ENCODE data around the gene UMPS.
A peak's percentile ranks its signal among the peaks of the same experiment; 100 is the strongest.

Gene UMPS

DNA sequence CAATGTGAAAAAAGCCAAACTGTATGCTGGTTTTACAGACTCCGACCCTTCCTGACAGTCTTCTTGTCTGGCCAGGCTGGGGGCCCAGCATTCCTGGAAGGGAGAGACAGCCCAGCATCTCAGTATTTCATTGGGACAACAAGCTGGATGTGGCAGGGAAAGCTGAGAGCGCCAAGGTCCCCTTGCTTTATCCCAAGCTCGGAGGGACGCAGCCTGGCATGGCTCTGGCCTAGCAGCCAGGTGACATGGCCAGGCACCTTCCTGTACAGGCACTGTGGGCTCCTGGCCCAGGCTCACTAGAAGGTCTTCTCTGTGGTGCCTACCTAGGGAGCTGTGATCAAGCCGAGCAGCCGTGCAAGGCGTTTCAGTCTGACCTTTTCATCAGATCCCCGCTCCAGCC is 33.0 kb downstream of the UMPS start:
- ATAC-seq (ENCODE audit: low read depth) = no peak
- Mint-ChIP-seq H3K4me1 (peaks cover 3% of the 10 kb centered on the region), H3K36me3 (no peaks in the 10 kb centered on the region), H3K4me3 (no peak overlapping the region), H3K27me3 (peaks cover 10% of the 10 kb centered on the region), H3K9me3 (no peaks in the 10 kb centered on the region), H3K27ac (no peak overlapping the region)
- DNase-seq (ENCODE audit: low spot score in 2 of 2) = no peak

DNA sequence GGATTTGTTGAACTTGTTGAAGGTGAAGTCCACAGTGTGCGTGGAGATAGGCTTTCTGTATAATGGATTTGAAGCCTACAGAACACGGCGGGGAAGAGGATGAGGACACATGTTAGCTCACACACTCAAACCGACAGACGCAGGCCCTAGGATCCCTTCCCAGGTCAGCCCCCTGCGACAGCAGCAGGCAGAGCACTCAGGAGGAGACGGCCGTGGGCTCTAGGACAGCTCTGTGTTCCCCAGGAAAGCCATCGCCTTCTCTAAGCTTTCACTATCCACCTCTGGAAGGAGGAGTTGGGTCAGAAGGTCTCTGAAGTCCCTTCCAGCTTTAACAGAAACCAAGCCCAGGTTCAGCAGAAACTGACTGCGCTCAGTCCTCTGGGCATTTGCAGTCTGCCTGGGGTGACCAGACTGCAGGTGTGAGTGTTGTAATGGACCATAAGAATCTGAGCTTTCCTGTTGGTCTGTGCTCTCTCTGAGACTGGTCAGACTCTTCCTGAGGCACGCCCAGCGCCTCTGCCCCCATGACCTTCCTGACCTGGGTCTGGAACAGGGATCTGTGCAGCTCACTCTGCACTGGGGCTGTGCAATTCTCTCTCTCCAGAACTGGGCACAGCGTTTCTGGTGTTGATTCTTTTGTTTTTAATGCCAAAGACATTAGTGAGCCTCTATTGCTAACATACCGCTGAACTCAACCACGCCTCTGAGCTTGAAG is 33.5 kb downstream of the UMPS start:
- peaks cover 12% of the 10 kb centered on the region for H3K27me3 Mint-ChIP-seq
- no peak for ATAC-seq (ENCODE audit: low read depth)
- no peak for DNase-seq (ENCODE audit: low spot score in 2 of 2)
- no peak overlapping the region for H3K27ac Mint-ChIP-seq
- H3K9me3 Mint-ChIP-seq = no peaks in the 10 kb centered on the region
- peaks cover 3% of the 10 kb centered on the region for H3K4me1 Mint-ChIP-seq
- H3K36me3 Mint-ChIP-seq = no peaks in the 10 kb centered on the region
- no peak overlapping the region for H3K4me3 Mint-ChIP-seq

DNA sequence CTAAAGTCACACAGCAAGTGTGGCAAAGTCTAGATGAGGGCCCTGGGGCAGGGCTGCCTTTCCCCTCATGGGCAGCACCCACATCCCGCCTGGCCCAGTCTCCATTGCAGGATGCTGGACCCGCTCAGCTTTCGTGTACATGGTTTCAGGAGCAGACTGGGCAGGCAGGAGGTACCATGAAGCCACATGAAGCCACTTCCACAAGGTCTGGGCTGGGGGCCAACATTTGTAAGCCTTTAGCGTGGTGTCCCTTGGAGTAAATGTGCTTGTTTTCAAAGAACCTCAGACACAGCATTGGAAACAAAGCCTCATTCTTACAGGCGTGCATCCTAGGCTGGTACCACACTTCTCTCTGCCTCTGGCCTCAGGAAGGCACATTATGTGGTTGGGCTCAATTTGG is 34.5 kb downstream of the UMPS start:
- DNase-seq (ENCODE audit: low spot score in 2 of 2) (no peak), ATAC-seq (ENCODE audit: low read depth) (no peak)
- Mint-ChIP-seq H3K9me3 (no peaks in the 10 kb centered on the region), H3K36me3 (no peaks in the 10 kb centered on the region), H3K4me1 (peaks cover 3% of the 10 kb centered on the region), H3K27me3 (peaks cover 12% of the 10 kb centered on the region), H3K27ac (no peak overlapping the region), H3K4me3 (no peak overlapping the region)

DNA sequence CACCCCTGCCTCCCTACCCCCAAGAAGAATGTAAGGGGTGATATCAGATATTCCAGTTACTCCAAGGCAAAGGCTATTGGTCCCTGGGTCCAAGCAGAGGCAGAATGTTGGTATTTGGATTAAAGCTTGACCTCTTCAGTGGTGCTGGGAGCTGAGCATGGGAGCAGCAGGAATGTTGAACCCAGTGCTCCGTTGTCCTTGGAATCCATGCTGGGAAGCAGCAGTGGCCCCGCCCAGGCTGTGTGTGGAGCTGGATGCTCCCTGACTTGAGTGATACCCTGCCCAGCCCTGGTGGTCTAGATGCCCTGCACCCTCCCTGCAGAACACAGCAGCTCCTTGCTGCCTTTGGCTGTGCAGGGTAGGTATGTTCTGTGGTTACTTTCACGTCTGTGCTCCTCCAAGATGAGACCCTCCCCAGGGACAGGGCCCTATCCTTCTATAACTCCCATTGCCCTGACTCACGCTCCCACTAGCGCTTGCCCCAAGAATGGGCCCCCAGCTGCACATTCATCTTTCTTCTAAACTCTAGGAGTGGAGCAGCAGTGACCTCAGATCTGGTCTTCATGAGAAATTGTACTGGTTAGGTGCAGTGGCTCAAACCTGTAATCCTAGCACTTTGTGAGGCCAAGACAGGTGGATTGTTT is 35.1 kb downstream of the UMPS start:
- H3K36me3 Mint-ChIP-seq = no peaks in the 10 kb centered on the region

DNA sequence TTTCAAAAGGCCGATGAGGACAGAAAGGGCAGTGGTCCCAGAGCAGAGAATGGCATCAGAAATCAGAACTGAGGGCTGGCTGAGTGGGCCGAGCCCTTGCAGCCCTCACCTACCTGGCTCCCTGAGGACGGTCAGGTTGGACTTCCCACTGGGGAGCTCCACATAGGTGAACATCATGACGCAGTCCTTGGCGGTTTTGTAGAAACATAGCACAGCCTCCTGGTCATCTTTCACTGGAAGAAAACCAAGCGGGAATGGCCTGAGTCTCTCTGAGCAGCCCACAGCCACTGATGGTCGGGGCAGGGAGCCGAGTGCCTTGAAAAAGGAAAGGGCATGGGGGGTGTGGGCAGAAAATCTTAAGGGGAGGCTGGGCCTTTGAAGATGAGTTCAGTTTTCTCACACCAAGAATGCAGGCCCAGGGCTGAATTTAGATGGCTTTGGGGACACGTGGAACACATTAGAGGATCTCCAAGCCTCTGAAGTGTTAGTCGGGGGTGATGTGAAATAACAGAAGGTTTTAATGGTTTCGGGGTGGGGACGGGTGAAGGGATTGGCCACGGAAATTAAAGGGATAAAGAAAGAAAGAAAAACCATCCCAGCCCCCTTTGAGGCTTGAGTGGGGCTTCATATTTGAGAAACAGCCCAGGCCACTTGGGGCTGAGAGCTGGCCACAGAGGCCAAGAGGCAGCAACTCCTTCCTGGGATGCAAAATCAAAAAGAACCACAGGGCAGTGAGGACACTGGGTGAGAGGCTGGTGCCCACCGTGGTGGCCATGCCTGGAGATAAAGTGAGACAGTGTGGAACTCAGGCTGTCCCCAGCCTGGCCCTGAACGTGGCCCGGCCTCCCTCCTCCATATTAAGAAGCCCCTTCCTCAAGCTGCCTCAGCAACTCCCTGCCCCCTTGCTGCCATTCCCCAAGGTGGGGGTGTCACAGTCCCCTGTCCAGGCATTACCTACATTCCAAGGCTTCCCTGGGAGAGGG is 36.2 kb downstream of the UMPS start:
- no peak overlapping the region for H3K4me3 Mint-ChIP-seq
- H3K27me3 Mint-ChIP-seq = peaks cover 11% of the 10 kb centered on the region
- H3K4me1 Mint-ChIP-seq = peaks cover under 1% of the 10 kb centered on the region
- H3K9me3 Mint-ChIP-seq = no peaks in the 10 kb centered on the region
- no peaks in the 10 kb centered on the region for H3K36me3 Mint-ChIP-seq
- ATAC-seq (ENCODE audit: low read depth) (no peak), DNase-seq (ENCODE audit: low spot score in 2 of 2) (no peak)
- H3K27ac Mint-ChIP-seq = no peak overlapping the region

More for the DNA sequence above, 35.1 kb downstream of the UMPS start:
- ATAC-seq (ENCODE audit: low read depth) (no peak), DNase-seq (ENCODE audit: low spot score in 2 of 2) (no peak)
- H3K27ac Mint-ChIP-seq = no peak overlapping the region
- no peak overlapping the region for H3K4me3 Mint-ChIP-seq
- H3K9me3 Mint-ChIP-seq = no peaks in the 10 kb centered on the region
- peaks cover 3% of the 10 kb centered on the region for H3K4me1 Mint-ChIP-seq
- H3K27me3 Mint-ChIP-seq = peaks cover 12% of the 10 kb centered on the region

DNA sequence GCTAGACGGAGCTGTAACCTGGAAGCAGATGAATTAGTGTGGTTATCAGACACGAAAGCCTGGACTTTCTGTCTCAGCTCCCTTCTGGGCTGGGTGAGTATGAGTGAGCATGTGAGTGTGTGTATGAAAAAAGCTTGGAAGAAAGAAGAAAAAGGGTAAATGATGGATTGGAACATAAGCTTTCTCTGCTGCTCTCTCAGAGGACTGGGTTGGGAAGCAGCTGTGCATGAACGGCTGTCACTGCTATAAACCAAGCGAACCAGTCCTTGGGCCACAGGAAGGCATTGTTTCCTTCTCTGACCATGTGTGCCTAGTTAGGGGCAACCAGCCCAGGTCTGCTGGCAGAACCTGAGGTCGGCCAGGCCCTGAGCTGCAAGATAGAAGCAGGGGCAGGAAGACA is 37.0 kb downstream of the UMPS start:
- H3K27ac Mint-ChIP-seq = no peak overlapping the region
- no peak for ATAC-seq (ENCODE audit: low read depth)
- no peaks in the 10 kb centered on the region for H3K4me1 Mint-ChIP-seq
- no peaks in the 10 kb centered on the region for H3K36me3 Mint-ChIP-seq
- no peaks in the 10 kb centered on the region for H3K9me3 Mint-ChIP-seq
- no peak for DNase-seq (ENCODE audit: low spot score in 2 of 2)
- no peak overlapping the region for H3K4me3 Mint-ChIP-seq
- H3K27me3 Mint-ChIP-seq = peaks cover 10% of the 10 kb centered on the region

DNA sequence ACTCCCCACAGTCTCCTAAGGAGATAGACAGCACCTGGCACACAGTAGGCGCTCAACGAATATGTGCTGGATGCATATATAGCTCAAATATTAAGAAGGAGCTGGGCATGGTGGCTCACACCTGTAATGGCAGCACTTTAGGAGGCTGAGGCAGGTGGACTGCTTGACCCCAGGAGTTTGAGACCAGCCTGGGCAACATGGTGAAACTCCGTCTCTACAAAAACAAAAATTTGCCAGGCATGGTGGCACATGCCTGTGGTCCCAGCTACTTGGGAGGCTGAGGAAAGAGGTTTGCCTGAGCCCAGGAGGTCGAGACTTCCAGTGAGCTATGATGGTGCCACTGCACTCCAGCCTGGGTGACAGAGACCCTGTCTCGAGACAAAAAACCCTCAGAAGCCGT is 37.4 kb downstream of the UMPS start:
- DNase-seq (ENCODE audit: low spot score in 2 of 2) = no peak
- no peak for ATAC-seq (ENCODE audit: low read depth)
- Mint-ChIP-seq H3K36me3 (no peaks in the 10 kb centered on the region), H3K27ac (no peak overlapping the region), H3K4me3 (no peak overlapping the region), H3K4me1 (no peaks in the 10 kb centered on the region), H3K27me3 (peaks cover 10% of the 10 kb centered on the region), H3K9me3 (no peaks in the 10 kb centered on the region)

DNA sequence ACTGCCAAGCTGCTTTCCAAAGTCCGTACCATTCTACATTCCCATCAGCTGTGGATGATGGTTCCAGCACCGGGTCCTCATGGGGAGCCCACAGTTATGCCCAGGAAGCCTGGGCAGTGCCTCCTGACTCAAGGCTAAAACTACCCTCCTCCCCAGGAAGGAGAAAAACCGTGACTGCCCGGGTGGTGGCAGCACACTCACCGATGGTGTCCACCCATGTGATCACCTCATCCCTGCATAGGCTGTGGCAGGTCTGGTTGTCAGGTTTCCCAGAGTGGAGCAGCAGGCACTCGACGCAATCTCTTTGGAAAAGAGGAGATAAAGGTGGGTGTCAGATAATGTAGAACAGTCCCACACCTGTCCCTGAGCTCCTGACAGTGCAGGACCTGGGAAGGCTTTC is 38.6 kb downstream of the UMPS start:
- no peaks in the 10 kb centered on the region for H3K9me3 Mint-ChIP-seq
- no peaks in the 10 kb centered on the region for H3K4me1 Mint-ChIP-seq
- no peak overlapping the region for H3K4me3 Mint-ChIP-seq
- DNase-seq (ENCODE audit: low spot score in 2 of 2) (no peak), ATAC-seq (ENCODE audit: low read depth) (peak; percentile 41)
- no peak overlapping the region for H3K27ac Mint-ChIP-seq
- no peaks in the 10 kb centered on the region for H3K36me3 Mint-ChIP-seq
- peaks cover 12% of the 10 kb centered on the region for H3K27me3 Mint-ChIP-seq

DNA sequence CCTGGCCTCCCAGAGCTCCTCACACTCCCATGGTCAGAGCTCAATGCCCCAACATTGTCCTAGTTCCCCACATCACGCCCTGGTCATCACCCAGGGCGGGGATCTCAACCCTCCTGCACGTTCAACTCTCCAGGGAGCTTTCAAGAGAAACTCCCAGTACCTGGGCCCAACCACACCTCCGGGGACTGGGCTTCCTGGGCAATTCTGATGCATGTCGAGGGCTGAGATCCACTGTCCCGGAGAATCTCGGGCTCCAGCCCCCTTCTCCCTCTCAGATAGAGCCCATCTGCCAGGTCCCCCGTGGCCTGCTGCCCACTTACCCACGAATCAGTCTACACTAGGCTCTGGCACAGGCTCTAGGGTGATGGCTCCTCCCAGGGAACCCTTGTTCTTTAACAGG is 39.2 kb downstream of the UMPS start:
- ATAC-seq (ENCODE audit: low read depth) (no peak), DNase-seq (ENCODE audit: low spot score in 2 of 2) (no peak)
- Mint-ChIP-seq H3K36me3 (no peaks in the 10 kb centered on the region), H3K27ac (no peak overlapping the region), H3K27me3 (peaks cover 14% of the 10 kb centered on the region), H3K9me3 (no peaks in the 10 kb centered on the region), H3K4me3 (no peak overlapping the region), H3K4me1 (no peaks in the 10 kb centered on the region)

DNA sequence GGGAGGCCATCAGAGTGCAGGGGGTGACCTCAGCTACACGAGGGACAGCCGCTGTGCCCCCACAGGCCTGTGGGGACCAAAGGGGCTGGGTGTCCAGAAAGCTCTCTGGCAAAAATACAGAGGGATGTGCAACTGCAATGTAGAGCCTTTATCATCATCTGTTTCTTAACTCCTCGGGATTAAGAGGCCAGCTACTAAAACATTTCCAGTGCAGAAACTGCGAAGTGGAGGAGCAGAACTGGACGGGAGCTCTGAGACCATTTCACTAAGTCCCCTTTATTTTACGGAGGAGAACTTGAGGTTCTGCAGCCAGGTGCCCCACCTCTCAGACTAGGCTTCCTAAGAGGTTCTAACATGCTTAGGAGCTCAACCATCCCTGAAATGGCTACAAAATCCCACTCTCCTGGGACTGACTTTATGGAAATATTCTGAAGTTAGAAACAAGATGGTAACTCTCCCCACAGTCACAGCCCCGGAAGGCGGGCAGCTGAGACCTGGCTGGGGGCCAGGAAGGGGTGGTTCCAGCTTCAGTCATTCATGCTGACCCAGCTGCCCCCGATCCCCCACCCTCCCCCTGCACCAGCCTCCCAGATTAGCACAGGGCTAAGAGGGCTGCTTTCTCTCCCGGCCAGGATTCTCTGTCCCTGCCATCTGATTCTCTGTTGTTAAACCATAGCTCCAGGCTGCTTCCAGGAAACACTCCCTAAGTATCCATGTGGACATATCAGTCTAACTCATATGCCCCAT is 40.3 kb downstream of the UMPS start:
- no peak for DNase-seq (ENCODE audit: low spot score in 2 of 2)
- Mint-ChIP-seq H3K27ac (no peak overlapping the region), H3K9me3 (no peaks in the 10 kb centered on the region), H3K4me1 (no peaks in the 10 kb centered on the region), H3K4me3 (no peak overlapping the region), H3K36me3 (no peaks in the 10 kb centered on the region), H3K27me3 (peaks cover 16% of the 10 kb centered on the region)
- no peak for ATAC-seq (ENCODE audit: low read depth)

DNA sequence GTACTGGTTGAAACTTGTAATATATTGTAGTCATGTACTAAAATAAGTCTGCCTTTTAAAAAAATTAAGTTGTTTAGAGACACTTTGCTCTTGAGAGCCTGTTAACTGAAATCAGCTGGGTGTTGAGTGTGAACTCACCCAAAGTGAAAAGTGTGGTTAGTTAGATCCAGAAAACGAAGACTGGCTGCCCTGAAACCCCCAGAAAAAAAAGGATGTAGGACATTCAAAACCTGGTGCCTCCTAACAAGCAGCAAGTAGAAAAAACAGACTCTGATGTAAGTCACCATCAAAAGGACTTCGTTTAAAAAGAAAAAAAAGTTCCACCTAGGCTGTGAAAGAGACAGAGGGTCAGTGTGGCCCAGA is 40.8 kb downstream of the UMPS start:
- H3K9me3 Mint-ChIP-seq = no peaks in the 10 kb centered on the region
- H3K4me1 Mint-ChIP-seq = no peaks in the 10 kb centered on the region
- DNase-seq (ENCODE audit: low spot score in 2 of 2) = no peak

DNA sequence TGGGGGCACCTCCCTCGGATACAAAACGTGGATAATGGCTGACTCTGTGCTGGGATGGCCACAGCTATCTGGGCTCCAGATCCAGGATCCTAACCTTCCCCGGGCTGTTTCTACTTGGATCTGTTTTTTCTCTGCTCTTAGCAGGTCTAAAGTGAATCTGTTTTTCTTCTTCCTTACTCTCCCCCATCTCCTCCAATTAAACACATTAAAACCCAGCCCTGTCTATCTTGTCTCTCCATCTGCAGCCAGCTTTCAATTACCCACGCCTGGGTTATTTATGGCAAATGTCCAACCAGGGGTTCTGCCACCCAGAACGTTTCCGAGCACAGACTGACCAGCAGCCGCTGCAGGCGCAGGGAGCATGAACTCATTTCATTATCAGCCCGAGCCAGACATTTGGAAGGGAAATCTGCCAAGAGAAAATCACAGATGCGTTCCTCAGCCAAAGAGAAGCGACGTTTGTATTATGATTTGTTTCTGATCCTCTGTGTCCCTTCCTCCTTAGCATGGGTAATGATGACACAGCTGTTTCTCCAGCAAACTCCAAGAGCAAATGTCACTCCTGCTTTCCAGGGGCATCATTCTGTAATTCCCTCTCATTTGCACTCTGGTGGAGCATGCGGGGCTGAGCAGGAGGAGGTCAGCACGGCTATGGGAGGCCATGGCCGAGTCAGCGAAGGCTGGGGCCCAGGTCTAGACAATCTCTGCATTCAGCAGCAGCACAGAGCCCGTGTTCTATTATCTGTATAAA is 42.0 kb downstream of the UMPS start:
- H3K36me3 Mint-ChIP-seq = no peaks in the 10 kb centered on the region
- no peaks in the 10 kb centered on the region for H3K9me3 Mint-ChIP-seq
- H3K4me3 Mint-ChIP-seq = no peak overlapping the region
- H3K27ac Mint-ChIP-seq = no peak overlapping the region
- H3K27me3 Mint-ChIP-seq = peaks cover 13% of the 10 kb centered on the region
- DNase-seq (ENCODE audit: low spot score in 2 of 2) (no peak), ATAC-seq (ENCODE audit: low read depth) (no peak)
- H3K4me1 Mint-ChIP-seq = no peaks in the 10 kb centered on the region

More for the DNA sequence above, 40.8 kb downstream of the UMPS start:
- Mint-ChIP-seq H3K27ac (no peak overlapping the region), H3K27me3 (peaks cover 13% of the 10 kb centered on the region), H3K36me3 (no peaks in the 10 kb centered on the region), H3K4me3 (no peak overlapping the region)
- no peak for ATAC-seq (ENCODE audit: low read depth)
